A549 (cell line): ENCODE results near the gene PRAMEF15.
"Not testable (repeated sequence)": the region's sequence is repeated elsewhere in the genome, so short reads cannot be mapped to it uniquely, and the experiment has no call there.

Experiments used
- JUN ChIP-seq, 2 experiments: fragments of >200 bp; sonication (Bioruptor Twin); formaldehyde crosslinking; IDR thresholded peaks; 2 replicates in 1 of 2; 3 replicates in 1 of 2; pipeline ENCODE4 v1.6.1; 2016 to 2017
- KDM1A ChIP-seq: fragments of 200-600 bp; sonication (generic); IDR thresholded peaks from 2 replicates; pipeline ENCODE4 v1.6.1; 2016; ENCODE audit warnings: low read depth, mild to moderate bottlenecking
- MYC ChIP-seq: IDR thresholded peaks from 2 replicates; pipeline ENCODE4 v1.6.1; 2012; ENCODE audit warnings: mild to moderate bottlenecking, inconsistent platforms, low read length, improper control_type of control experiment, borderline replicate concordance
- RFX5 ChIP-seq: fragments of 450-650 bp; IDR thresholded peaks from 2 replicates; pipeline ENCODE4 v1.7.1; 2014; ENCODE audit warnings: antibody characterized with exemption, mild to moderate bottlenecking, moderate library complexity
- SMC3 ChIP-seq: fragments of >200 bp; sonication (Bioruptor Twin); formaldehyde crosslinking; IDR thresholded peaks from 3 replicates; pipeline ENCODE4 v1.6.1; 2018; ENCODE audit warnings: inconsistent platforms
- TF ChIP-seq, protein P1 (sequence below): fragments of >200 bp; sonication (Bioruptor Twin); formaldehyde crosslinking; IDR thresholded peaks from 3 replicates; pipeline ENCODE4 v1.5.1; 2016

DNA sequence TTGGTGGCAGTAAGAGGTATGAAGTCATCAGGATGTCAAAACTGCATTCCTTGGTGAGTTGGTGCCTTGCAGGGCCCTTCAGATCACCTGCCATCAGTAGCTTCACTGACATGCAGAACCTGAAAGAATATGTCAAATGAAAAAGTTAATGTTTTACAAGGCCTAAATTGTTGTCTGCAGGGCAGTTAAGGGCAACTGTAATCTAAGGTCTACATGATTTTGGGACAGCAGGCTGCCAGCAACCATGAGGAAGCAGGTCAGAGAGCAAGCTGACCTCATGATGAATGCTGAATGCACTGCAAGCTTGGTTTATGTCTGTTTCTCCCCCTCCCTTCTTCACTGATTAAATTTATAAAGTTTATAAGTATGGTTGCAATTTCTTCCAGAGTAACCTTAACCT lies 13.2 kb upstream of the PRAMEF15 start:
- TF ChIP-seq MYC; RFX5; KDM1A; SMC3; JUN (IDR thresholded peaks at IDR 0.05): not testable (repeated sequence)
- TF ChIP-seq, protein P1, sequence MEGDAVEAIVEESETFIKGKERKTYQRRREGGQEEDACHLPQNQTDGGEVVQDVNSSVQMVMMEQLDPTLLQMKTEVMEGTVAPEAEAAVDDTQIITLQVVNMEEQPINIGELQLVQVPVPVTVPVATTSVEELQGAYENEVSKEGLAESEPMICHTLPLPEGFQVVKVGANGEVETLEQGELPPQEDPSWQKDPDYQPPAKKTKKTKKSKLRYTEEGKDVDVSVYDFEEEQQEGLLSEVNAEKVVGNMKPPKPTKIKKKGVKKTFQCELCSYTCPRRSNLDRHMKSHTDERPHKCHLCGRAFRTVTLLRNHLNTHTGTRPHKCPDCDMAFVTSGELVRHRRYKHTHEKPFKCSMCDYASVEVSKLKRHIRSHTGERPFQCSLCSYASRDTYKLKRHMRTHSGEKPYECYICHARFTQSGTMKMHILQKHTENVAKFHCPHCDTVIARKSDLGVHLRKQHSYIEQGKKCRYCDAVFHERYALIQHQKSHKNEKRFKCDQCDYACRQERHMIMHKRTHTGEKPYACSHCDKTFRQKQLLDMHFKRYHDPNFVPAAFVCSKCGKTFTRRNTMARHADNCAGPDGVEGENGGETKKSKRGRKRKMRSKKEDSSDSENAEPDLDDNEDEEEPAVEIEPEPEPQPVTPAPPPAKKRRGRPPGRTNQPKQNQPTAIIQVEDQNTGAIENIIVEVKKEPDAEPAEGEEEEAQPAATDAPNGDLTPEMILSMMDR: not testable (repeated sequence)
